Natural killer cell (primary cell): ENCODE results near the gene IGLON5. TPM values are rescaled to one million over a fixed set of nuclear protein-coding genes. Genes with fewer than 3 reads are reported as not detected.

Experiments
- ATAC-seq, 3 donors: fragments of 150-1000 bp in 2 of 3; fragments of 200-7000 bp in 1 of 3; cut with Tn5 transposase; 1 replicate in 1 of 3; 2 replicates in 2 of 3; pipeline ENCODE4 v1.10.0; 2021; ENCODE audit warnings: mild to moderate bottlenecking in 2 of 3, moderate library complexity in 2 of 3
- DNase-seq, 2 donors: peaks; one replicate each; pipeline versions ENCODE4 v3.0.0 to v3.0.0-alpha.2; 2013 to 2021; ENCODE audit warnings: mixed read lengths in 1 of 2
- H3K27ac ChIP-seq: one replicate; pipeline ENCODE4 v1.5.1; 2013; ENCODE audit warnings: mild to moderate bottlenecking, low read length
- H3K27me3 ChIP-seq: one replicate; pipeline ENCODE4 v1.6.1; 2013; ENCODE audit warnings: low read length; ENCODE audit not compliant: control insufficient read depth, insufficient read depth
- H3K36me3 ChIP-seq: one replicate; pipeline ENCODE4 v1.6.1; 2013; ENCODE audit warnings: low read length; ENCODE audit not compliant: control insufficient read depth, insufficient read depth
- H3K4me1 ChIP-seq: one replicate; pipeline ENCODE4 v1.6.1; 2013; ENCODE audit warnings: low read length; ENCODE audit not compliant: control insufficient read depth, insufficient read depth
- H3K4me3 ChIP-seq: one replicate; pipeline ENCODE4 v1.5.1; 2013; ENCODE audit warnings: low read length
- H3K9me3 ChIP-seq: one replicate; pipeline ENCODE4 v1.6.1; 2013; ENCODE audit warnings: low read length; ENCODE audit not compliant: control insufficient read depth, insufficient read depth
- H3K27ac Mint-ChIP-seq, 2 donors: one replicate each; pipeline ENCODE4 v1.8.0; 2022; ENCODE audit warnings: mild to moderate bottlenecking in 2 of 2, mixed read lengths in 2 of 2, moderate library complexity in 1 of 2
- H3K27me3 Mint-ChIP-seq, 2 donors: one replicate each; pipeline ENCODE4 v1.8.0; 2022; ENCODE audit warnings: low read depth in 2 of 2, mixed read lengths in 2 of 2
- H3K36me3 Mint-ChIP-seq: one replicate; pipeline ENCODE4 v1.8.0; 2022; ENCODE audit warnings: mixed read lengths
- H3K4me1 Mint-ChIP-seq, 2 donors: one replicate each; pipeline ENCODE4 v1.8.0; 2022; ENCODE audit warnings: mixed read lengths in 2 of 2
- H3K4me3 Mint-ChIP-seq: one replicate; pipeline ENCODE4 v1.8.0; 2022; ENCODE audit warnings: mild to moderate bottlenecking, moderate library complexity, mixed read lengths
- H3K9me3 Mint-ChIP-seq, 2 donors: one replicate each; pipeline ENCODE4 v1.8.0; 2022; ENCODE audit warnings: mixed read lengths in 2 of 2
- WGBS: methylation state at CpG from one replicate; pipeline ENCODE4 v1.1.7; 2013; ENCODE audit warnings: missing lambda C conversion rate; ENCODE audit not compliant: insufficient coverage; 5-methylcytosine and 5-hydroxymethylcytosine counted together
- intact Hi-C: fragments of 100-400 bp; cut with micrococcal nuclease; formaldehyde crosslinking; loops from one replicate; pipeline ENCODE4 v1.14.2; 2022
- total RNA-seq, 4 donors: library from RNA; stranded (reverse); fragments of 120-200 nt in 1 of 4; gene quantifications; one replicate each; pipeline versions ENCODE4 v1.2.3 to v1.2.4, GENCODE V29; 2013 to 2022
- TF ChIP-seq, protein P1 (sequence below): fragments of 200-600 bp; IDR thresholded peaks from one replicate; pipeline ENCODE4 v1.8.0; 2022; ENCODE audit warnings: antibody characterized with exemption

IGLON5 gene
- total RNA-seq, 3 donors from 2014 or later (not counting 1 experiment from before 2014, with no cell fraction given), result not detected

DNA sequence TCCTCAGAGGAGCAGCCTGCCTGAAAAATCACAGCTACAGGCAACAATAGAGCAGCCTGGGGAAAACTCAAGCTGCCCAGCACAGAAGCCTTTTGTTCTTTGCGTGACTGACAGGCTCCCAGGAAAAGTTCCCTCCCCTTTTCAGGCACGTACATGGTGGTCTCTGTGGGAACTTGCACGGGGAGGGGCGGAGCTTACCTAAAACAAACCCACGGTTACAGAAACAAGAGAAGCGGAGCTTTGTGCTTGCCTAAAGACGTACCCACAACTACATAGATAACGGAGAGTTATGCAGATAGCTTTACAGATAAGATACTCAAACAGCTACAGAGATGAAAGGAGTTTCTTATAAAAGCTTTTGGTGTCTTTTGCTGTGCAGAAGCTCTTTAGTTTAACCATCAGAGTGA lies 43.3 kb downstream of the IGLON5 start:
- Mint-ChIP-seq H3K9me3 (no peaks in the 10 kb centered on the region), H3K36me3 (no peaks in the 10 kb centered on the region), H3K27ac (no peak overlapping the region), H3K27me3 (no peaks in the 10 kb centered on the region), H3K4me1 (peaks cover 0 to 4% of the 10 kb centered on the region in 2 donors), H3K4me3 (no peak overlapping the region)
- Histone ChIP-seq H3K4me3 (no peak overlapping the region), H3K36me3 (peaks cover 15% of the 10 kb centered on the region), H3K4me1 (no peaks in the 10 kb centered on the region), H3K27ac (no peak overlapping the region), H3K9me3 (no peaks in the 10 kb centered on the region), H3K27me3 (no peaks in the 10 kb centered on the region)
- TF ChIP-seq, protein P1, sequence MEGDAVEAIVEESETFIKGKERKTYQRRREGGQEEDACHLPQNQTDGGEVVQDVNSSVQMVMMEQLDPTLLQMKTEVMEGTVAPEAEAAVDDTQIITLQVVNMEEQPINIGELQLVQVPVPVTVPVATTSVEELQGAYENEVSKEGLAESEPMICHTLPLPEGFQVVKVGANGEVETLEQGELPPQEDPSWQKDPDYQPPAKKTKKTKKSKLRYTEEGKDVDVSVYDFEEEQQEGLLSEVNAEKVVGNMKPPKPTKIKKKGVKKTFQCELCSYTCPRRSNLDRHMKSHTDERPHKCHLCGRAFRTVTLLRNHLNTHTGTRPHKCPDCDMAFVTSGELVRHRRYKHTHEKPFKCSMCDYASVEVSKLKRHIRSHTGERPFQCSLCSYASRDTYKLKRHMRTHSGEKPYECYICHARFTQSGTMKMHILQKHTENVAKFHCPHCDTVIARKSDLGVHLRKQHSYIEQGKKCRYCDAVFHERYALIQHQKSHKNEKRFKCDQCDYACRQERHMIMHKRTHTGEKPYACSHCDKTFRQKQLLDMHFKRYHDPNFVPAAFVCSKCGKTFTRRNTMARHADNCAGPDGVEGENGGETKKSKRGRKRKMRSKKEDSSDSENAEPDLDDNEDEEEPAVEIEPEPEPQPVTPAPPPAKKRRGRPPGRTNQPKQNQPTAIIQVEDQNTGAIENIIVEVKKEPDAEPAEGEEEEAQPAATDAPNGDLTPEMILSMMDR, result no peak
- WGBS, result 55% methylated on average over 7 of the region's 8 CpGs
- intact Hi-C loops, result no loop called here
- DNase-seq (peak in 1 of 2 donors; percentile 75), ATAC-seq (no peak)

DNA sequence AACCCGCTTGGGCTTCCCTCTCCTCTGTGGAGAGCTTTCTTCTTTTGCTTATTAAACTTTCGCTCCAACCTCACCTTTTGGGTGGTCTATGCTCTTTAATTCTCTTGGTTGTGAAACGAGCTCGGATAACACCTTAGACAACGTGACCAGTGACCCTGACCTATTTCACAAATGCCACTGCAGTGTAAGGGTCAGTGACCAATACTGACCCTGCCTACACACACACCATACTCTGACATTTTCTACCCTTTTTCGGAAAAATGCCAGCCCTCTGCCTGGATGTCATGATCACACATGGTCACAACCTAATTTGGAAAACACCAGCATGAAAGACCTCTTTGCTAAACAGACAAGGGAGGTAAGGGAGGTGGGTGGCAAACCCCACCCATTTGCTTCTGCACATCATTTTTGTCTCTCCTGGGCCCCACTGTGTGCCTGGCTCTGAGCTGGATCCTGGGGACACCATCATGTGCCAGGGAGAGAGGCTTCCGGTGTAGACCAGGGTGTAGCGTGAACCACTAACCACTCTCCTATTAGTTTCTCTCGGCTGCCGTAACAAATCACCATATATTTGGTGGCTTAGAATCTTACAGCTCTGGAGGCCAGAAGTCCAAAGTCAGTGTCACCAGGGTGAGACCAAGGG lies 44.8 kb downstream of the IGLON5 start:
- Mint-ChIP-seq H3K36me3 (no peaks in the 10 kb centered on the region), H3K4me3 (no peak overlapping the region), H3K9me3 (no peaks in the 10 kb centered on the region), H3K27ac (no peak overlapping the region), H3K4me1 (peaks cover 0 to 4% of the 10 kb centered on the region in 2 donors), H3K27me3 (no peaks in the 10 kb centered on the region)
- DNase-seq, result no peak
- no peaks in the 10 kb centered on the region for H3K4me1 ChIP-seq
- H3K27ac ChIP-seq, result no peak overlapping the region
- H3K27me3 ChIP-seq, result no peaks in the 10 kb centered on the region
- no peak overlapping the region for H3K4me3 ChIP-seq
- H3K36me3 ChIP-seq, result peaks cover 5% of the 10 kb centered on the region
- TF ChIP-seq, protein P1, result no peak
- WGBS, result 99% methylated on average over 10 of the region's 10 CpGs
- ATAC-seq, result no peak
- H3K9me3 ChIP-seq, result no peaks in the 10 kb centered on the region
- intact Hi-C loops, result no loop called here

DNA sequence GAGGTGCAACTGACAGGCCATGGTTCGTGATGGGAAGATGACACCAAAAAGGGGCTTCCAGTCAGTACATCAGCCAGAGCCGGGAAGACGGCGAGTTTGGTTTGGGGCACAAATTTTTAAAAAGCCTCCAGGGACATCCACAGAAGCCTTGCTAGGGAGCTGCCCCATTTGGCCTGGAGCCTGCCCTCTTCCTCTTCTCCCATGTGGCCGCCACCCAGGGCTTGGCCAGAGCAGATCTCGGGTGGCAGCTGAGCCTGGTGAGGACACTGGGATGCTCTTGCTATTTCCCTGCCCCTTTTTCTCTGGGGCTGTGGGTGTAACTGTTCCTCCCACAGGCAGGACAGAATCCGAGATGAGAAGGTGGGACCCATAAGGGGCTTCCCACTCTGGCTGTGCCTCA lies 46.5 kb downstream of the IGLON5 start:
- intact Hi-C loops, result no loop called here
- TF ChIP-seq, protein P1, result no peak
- WGBS, result 92% methylated on average over 7 of the region's 7 CpGs
- Histone ChIP-seq H3K4me3 (no peak overlapping the region), H3K27me3 (no peaks in the 10 kb centered on the region), H3K36me3 (peaks cover under 1% of the 10 kb centered on the region), H3K9me3 (no peaks in the 10 kb centered on the region), H3K4me1 (peaks cover 9% of the 10 kb centered on the region), H3K27ac (no peak overlapping the region)
- Mint-ChIP-seq H3K27me3 (no peaks in the 10 kb centered on the region), H3K27ac (no peak overlapping the region), H3K4me3 (no peak overlapping the region), H3K4me1 (peaks cover 4 to 15% of the 10 kb centered on the region in 2 donors), H3K9me3 (no peaks in the 10 kb centered on the region), H3K36me3 (no peaks in the 10 kb centered on the region)
- ATAC-seq, result no peak
- DNase-seq, result no peak

- intact Hi-C loops, result no loop called here
- ATAC-seq (no peak), DNase-seq (no peak)
- Mint-ChIP-seq H3K36me3 (no peaks in the 10 kb centered on the region), H3K9me3 (no peaks in the 10 kb centered on the region), H3K4me3 (no peak overlapping the region), H3K4me1 (peaks cover 9 to 28% of the 10 kb centered on the region in 2 donors), H3K27me3 (no peaks in the 10 kb centered on the region), H3K27ac (no peak overlapping the region)
- H3K27me3 ChIP-seq, result no peaks in the 10 kb centered on the region
- H3K4me3 ChIP-seq, result no peak overlapping the region
- H3K4me1 ChIP-seq, result peaks cover 14% of the 10 kb centered on the region
- WGBS, result 100% methylated on average over 2 of the region's 4 CpGs
- no peak overlapping the region for H3K27ac ChIP-seq
- TF ChIP-seq, protein P1, result no peak
- H3K36me3 ChIP-seq, result no peaks in the 10 kb centered on the region
- H3K9me3 ChIP-seq, result no peaks in the 10 kb centered on the region
Measured at GRCh38 chr19:51359294-51359693, 47.9 kb downstream of the IGLON5 start.
